HUES6 (cell line): ENCODE results near the gene SNX8.

Source experiments
- H3K27ac ChIP-seq: 2 replicates; pipeline ENCODE4 v1.7.0; 2013; ENCODE audit warnings: low read depth, mild to moderate bottlenecking, low read length, inconsistent platforms
- H3K27me3 ChIP-seq: 2 replicates; pipeline ENCODE4 v1.6.1; 2013; ENCODE audit warnings: low read length; ENCODE audit not compliant: control insufficient read depth, insufficient read depth
- H3K36me3 ChIP-seq: 2 replicates; pipeline ENCODE4 v1.6.1; 2013; ENCODE audit warnings: low read length; ENCODE audit not compliant: control insufficient read depth, insufficient read depth
- H3K4me1 ChIP-seq: 2 replicates; pipeline ENCODE4 v1.6.1; 2013; ENCODE audit warnings: low read length; ENCODE audit not compliant: control insufficient read depth, insufficient read depth
- H3K4me3 ChIP-seq: 2 replicates; pipeline ENCODE4 v1.5.1; 2013; ENCODE audit warnings: low read depth, low read length
- H3K9ac ChIP-seq: one replicate; pipeline ENCODE4 v1.6.1; 2013; ENCODE audit warnings: mild to moderate bottlenecking, low read length
- H3K9me3 ChIP-seq: 2 replicates; pipeline ENCODE4 v1.6.1; 2013; ENCODE audit warnings: low read depth, low read length; ENCODE audit not compliant: control insufficient read depth, insufficient read depth

SNX8 gene

DNA sequence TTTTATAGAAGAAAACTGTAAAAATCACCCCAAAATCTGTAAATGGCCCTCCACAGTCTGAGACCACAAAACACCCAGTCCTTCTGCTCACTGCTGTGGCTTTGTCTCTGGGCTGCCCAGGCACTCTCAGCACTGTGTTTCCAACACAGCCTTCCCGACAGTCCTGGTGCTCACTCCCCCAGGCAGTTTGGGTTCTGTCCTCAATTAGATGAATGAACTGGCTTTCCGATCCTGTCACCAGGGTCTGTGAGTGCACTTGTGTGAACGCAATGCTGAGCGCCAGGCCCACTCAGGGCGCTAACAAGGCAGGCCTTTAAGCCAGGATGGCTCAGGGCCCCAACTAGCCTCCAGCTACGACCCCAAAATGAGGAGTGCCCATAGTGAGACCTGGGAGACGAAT, 84.8 kb downstream of the SNX8 start:
- Histone ChIP-seq H3K4me3 (no peak overlapping the region), H3K9me3 (no peaks in the 10 kb centered on the region), H3K27ac (no peak overlapping the region), H3K9ac (no peak overlapping the region), H3K4me1 (peaks cover 4% of the 10 kb centered on the region; the same call in 1 of the 2 replicates), H3K27me3 (no peaks in the 10 kb centered on the region), H3K36me3 (peaks cover 60% of the 10 kb centered on the region)

DNA sequence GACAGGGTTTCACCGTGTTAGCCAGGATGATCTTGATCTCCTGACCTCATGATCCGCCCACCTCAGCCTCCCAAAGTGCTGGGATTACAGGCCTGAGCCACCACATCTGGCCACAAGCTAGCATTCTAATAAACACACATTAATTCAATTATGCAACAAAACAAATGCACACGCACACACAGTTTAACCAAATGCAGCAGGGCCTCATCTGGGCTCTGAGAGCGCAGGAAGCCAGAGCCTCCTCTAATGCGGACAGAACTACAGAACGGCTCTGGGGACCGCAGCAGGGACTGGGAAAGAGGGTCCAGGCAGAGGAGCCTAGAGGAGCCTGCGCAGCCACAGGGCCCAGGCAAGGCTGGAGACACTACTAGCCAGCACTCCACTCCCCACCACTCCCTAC, 85.3 kb downstream of the SNX8 start:
- no peak overlapping the region for H3K4me3 ChIP-seq
- H3K9ac ChIP-seq: no peak overlapping the region
- no peaks in the 10 kb centered on the region for H3K27me3 ChIP-seq
- no peaks in the 10 kb centered on the region for H3K9me3 ChIP-seq
- H3K27ac ChIP-seq: no peak overlapping the region
- peaks cover 62% of the 10 kb centered on the region for H3K36me3 ChIP-seq
- H3K4me1 ChIP-seq: peaks cover 4% of the 10 kb centered on the region; the same call in 1 of the 2 replicates

DNA sequence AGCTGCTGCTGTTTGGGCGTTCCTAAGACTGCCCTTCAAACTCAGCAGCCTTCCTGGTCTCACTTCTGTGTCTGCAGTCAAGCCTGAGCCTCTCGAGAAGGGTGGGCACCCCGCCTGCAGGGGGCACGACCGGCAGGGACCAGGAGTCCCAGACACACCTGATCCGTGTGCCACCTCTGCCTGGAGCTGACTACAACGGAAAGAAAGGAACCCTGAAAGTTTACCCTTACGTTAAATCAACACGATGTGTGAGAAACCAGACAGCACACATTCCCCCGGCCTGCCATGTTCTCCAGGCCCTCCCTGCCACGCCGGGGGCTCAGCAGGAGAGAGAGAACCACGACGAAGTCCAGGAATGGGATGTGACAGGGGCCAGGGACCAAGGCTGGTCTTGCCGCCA, 86.5 kb downstream of the SNX8 start:
- H3K9ac ChIP-seq: no peak overlapping the region
- peaks cover 73% of the 10 kb centered on the region for H3K36me3 ChIP-seq
- no peak overlapping the region for H3K4me3 ChIP-seq
- H3K9me3 ChIP-seq: no peaks in the 10 kb centered on the region
- H3K27me3 ChIP-seq: no peaks in the 10 kb centered on the region
- no peak overlapping the region for H3K27ac ChIP-seq
- peaks cover 4% of the 10 kb centered on the region; the same call in 1 of the 2 replicates for H3K4me1 ChIP-seq

DNA sequence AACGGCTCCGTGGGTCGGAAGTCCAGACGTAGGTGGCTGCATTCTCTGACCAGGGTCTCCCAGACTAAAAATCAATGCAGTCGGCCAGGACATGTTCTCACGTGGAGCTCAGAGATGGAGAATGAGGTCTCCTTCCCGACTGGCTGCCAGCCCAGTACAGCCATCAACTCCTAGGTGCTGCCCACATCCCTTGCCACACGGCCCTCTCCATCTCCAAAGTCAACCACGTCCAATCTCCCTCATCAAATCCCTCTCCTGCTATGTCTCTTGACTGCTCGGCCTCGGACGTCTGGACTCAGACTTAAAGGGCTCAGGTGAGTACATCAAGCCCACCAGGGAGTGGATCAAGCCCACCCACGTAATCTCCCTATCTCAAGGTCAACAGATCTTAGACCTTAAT, 88.4 kb downstream of the SNX8 start:
- Histone ChIP-seq H3K4me1 (no peaks in the 10 kb centered on the region), H3K27me3 (no peaks in the 10 kb centered on the region), H3K9ac (no peak overlapping the region), H3K36me3 (peaks cover 89% of the 10 kb centered on the region), H3K27ac (no peak overlapping the region), H3K9me3 (no peaks in the 10 kb centered on the region), H3K4me3 (no peak overlapping the region)

DNA sequence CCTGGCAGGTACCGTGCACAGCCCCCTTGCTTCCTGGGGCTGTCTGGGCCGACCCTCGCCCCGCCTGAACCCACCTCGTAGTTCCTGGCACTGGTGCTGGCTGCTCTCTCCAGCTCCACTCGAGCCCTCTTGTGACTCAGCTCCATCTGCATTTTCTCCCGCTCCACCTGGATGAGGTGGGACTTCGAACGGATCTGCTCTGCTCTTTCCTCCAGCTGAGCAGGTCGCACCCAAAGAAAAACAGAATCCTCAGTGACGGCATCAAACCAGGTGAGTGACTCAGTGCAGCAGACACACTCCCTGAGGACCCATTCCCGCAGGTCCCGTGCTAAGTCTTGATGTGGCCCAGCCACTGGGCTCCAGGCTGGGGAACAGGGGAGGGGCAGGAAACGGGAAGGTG, 88.9 kb downstream of the SNX8 start:
- Histone ChIP-seq H3K9me3 (no peaks in the 10 kb centered on the region), H3K36me3 (peaks cover 90% of the 10 kb centered on the region), H3K9ac (no peak overlapping the region), H3K4me1 (no peaks in the 10 kb centered on the region), H3K4me3 (no peak overlapping the region), H3K27me3 (no peaks in the 10 kb centered on the region), H3K27ac (no peak overlapping the region)

DNA sequence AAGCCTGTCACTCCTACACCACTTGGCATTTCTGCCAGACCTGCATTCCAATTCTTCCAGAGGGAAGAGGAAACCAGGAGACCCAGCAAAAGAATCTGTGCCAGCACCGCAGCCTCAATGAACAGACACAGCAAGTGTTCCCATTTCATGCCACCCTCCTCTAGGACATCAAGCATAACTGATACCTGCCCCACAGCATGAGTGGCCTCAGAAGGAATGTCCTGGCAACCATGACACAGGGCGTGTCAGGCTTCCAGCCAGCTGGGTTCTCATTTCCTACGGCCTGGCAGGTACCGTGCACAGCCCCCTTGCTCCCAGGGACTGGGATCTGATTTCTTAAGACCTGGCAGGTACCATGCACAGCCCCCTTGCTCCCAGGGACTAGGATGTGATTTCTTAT, 89.3 kb downstream of the SNX8 start:
- Histone ChIP-seq H3K4me1 (no peaks in the 10 kb centered on the region), H3K27me3 (no peaks in the 10 kb centered on the region), H3K4me3 (no peak overlapping the region), H3K27ac (no peak overlapping the region), H3K36me3 (peaks cover 90% of the 10 kb centered on the region), H3K9ac (no peak overlapping the region), H3K9me3 (no peaks in the 10 kb centered on the region)

DNA sequence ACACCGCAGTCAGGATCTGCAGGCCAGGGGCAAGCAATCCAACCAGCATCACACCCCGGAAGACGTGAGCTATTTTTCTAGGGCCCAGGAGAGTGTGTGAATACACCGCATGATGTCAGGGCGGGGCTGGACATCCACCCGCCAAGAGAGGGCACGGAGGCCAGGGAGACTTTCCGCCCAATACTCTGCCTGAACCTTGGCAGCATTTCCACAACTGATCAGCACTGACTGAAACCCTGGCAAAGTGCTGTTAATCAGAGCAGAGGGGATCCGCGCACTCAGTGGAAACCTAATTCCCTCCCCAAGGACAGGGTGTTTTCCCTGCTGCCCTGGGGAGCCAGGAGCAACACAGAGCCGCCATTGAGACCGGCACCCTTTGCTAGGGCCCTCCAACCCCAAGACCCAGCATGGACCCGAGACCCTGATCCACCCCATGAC, 89.7 kb downstream of the SNX8 start:
- Histone ChIP-seq H3K9ac (no peak overlapping the region), H3K27me3 (no peaks in the 10 kb centered on the region), H3K4me3 (no peak overlapping the region), H3K27ac (no peak overlapping the region), H3K4me1 (no peaks in the 10 kb centered on the region), H3K36me3 (peaks cover 88% of the 10 kb centered on the region), H3K9me3 (no peaks in the 10 kb centered on the region)

DNA sequence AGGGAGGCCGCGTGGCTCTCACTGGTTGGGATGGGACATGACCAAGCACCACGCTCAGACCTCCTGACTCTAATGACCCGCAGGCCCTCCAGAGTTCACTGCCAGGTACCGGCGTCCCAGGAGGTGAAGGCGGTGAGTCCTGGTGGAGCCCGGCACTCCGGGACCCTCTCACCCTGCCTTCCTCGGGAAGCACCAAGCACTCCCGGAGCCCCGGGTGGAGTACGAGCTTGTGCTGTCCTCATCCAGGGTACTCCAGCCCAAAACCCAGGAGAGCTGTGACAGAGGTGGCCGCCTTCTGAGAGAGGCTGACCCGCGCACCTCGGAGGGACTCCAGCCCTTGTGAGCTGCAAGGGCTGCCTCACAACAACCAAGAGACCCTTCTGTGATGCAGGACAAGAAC, 90.9 kb downstream of the SNX8 start:
- Histone ChIP-seq H3K27me3 (no peaks in the 10 kb centered on the region), H3K36me3 (peaks cover 92% of the 10 kb centered on the region), H3K9me3 (no peaks in the 10 kb centered on the region), H3K27ac (no peak overlapping the region), H3K4me1 (no peaks in the 10 kb centered on the region), H3K4me3 (no peak overlapping the region), H3K9ac (no peak overlapping the region)

DNA sequence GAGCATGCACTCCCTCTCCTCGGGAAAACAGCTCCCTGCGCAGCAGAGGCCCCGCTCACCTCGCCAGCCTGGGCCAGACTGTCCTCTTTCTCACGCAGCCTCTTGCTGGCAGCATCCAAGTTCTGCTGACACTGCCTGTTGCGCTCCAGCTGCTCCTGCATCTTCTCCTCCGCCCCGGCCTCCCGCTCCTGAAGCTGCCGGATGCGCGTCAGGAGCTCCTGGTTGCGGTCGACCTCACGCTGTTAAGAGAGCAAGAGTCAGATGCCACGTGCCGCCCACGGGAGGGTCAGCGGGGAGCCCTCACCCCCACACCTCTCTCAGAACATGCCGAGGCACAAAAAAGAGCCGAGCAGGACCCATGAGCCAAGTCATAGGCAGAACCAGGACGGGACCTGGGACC, 91.7 kb downstream of the SNX8 start:
- H3K9me3 ChIP-seq: no peaks in the 10 kb centered on the region
- no peaks in the 10 kb centered on the region for H3K4me1 ChIP-seq
- no peaks in the 10 kb centered on the region for H3K27me3 ChIP-seq
- H3K36me3 ChIP-seq: peaks cover 92% of the 10 kb centered on the region
- H3K9ac ChIP-seq: no peak overlapping the region
- no peak overlapping the region for H3K27ac ChIP-seq
- no peak overlapping the region for H3K4me3 ChIP-seq

DNA sequence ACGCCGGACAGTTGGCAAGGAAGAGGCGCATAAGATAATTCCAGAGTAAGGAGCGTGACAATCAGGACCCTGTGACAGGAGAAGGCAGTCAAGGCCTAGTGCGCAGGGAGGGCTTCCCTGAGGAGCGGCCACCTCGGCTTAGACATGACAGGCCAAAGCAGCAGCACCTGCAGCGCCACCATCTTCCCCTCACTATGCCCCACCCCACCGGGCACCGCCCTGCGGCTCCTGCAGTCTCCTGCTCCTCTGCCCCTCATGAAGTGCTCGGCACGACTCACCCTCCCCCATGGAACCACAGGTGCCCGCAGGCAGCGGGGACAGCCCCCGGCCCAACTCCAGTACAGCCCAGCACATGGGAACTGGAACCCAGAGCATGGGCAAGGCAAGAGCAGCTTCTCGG, 93.3 kb downstream of the SNX8 start:
- H3K4me1 ChIP-seq: no peaks in the 10 kb centered on the region
- peaks cover 94% of the 10 kb centered on the region for H3K36me3 ChIP-seq
- H3K4me3 ChIP-seq: no peak overlapping the region

DNA sequence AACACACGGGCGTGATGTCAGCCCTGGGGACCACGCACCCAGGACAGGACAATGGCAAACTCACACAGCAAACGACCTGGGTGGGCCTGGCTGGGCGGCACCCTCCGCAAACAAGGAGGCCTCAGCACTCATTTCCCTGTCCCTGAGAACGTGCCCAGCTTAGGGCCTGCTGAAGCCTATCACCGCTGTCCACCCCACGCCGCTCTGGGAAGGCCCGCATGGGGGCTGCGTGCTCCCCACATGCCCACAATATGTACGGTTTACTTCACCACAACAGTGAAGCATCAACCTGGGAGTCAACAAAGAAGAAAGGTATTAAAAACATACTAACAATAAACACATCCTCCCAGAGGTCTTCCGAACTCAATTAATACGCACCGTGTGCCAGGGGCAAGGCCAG, 93.7 kb downstream of the SNX8 start:
- no peaks in the 10 kb centered on the region for H3K27me3 ChIP-seq
- H3K4me1 ChIP-seq: no peaks in the 10 kb centered on the region

More for the DNA sequence above, 93.3 kb downstream of the SNX8 start:
- Histone ChIP-seq H3K27ac (no peak overlapping the region), H3K27me3 (no peaks in the 10 kb centered on the region), H3K9me3 (no peaks in the 10 kb centered on the region), H3K9ac (no peak overlapping the region)

DNA sequence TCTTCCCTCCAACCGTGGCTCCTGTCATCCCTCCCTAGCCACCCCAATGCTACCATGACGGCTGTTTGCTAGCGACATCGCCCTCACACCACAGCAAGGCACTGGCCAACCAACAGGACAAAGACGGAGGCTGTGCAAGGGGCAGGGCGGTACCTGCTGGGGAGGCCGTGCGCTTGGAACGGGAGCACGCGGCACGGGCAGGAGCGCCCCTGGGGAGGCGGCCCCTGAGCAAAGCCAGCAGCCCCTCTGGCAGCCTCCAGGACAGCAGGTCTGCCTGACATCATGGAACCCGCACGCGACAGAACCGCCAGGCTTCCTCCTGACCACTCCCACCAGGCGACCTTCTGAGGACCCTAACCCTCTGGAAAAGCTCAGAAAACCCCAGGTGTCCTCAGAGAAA, 94.2 kb downstream of the SNX8 start:
- H3K27me3 ChIP-seq: no peaks in the 10 kb centered on the region
- H3K9ac ChIP-seq: no peak overlapping the region
- no peak overlapping the region for H3K4me3 ChIP-seq
- H3K4me1 ChIP-seq: no peaks in the 10 kb centered on the region
- H3K9me3 ChIP-seq: no peaks in the 10 kb centered on the region
- H3K27ac ChIP-seq: no peak overlapping the region
- peaks cover 94% of the 10 kb centered on the region for H3K36me3 ChIP-seq

More for the DNA sequence above, 93.7 kb downstream of the SNX8 start:
- Histone ChIP-seq H3K36me3 (peaks cover 94% of the 10 kb centered on the region), H3K4me3 (no peak overlapping the region), H3K27ac (no peak overlapping the region), H3K9me3 (no peaks in the 10 kb centered on the region), H3K9ac (no peak overlapping the region)
